Stimulated activated effector memory CD8-positive, alpha-beta T cell treated with anti-CD3 and anti-CD28 coated beads, Interleukin-12 subunit alpha, Interleukin-12 subunit beta, amount 100 ng/mL, for 72 hours (primary cell): ENCODE measurements around the gene CWF19L2.
"Not testable (repeated sequence)": the region's sequence is repeated elsewhere in the genome, so short reads cannot be mapped to it uniquely, and the experiment has no call there.

Experiments used
- ATAC-seq: fragments of 150-1000 bp; cut with Tn5 transposase; 2 replicates; pipeline ENCODE4 v1.10.0; 2021
- DNase-seq, 2 donors: peaks; one replicate each; pipeline ENCODE4 v3.0.0; 2021 to 2022; ENCODE audit warnings: low spot score in 2 of 2
- H3K27ac Mint-ChIP-seq: one replicate; pipeline ENCODE4 v1.8.0; 2022; ENCODE audit warnings: mild to moderate bottlenecking, mixed read lengths
- H3K36me3 Mint-ChIP-seq: one replicate; pipeline ENCODE4 v1.8.0; 2022; ENCODE audit warnings: mild to moderate bottlenecking, mixed read lengths
- H3K4me1 Mint-ChIP-seq: one replicate; pipeline ENCODE4 v1.8.0; 2022; ENCODE audit warnings: mixed read lengths
- H3K4me3 Mint-ChIP-seq: one replicate; pipeline ENCODE4 v1.8.0; 2022; ENCODE audit warnings: mild to moderate bottlenecking, mixed read lengths
- H3K9me3 Mint-ChIP-seq: one replicate; pipeline ENCODE4 v1.8.0; 2022; ENCODE audit warnings: mixed read lengths

Gene CWF19L2

GRCh38 chr11:107466275-107466866 lies 8.7 kb upstream of the CWF19L2 start:
- not testable (repeated sequence) for H3K9me3 Mint-ChIP-seq, H3K36me3 Mint-ChIP-seq, H3K4me3 Mint-ChIP-seq, DNase-seq, H3K27ac Mint-ChIP-seq, H3K4me1 Mint-ChIP-seq, ATAC-seq

GRCh38 chr11:107457205-107457557 lies 444 bp downstream of the CWF19L2 start:
- H3K9me3 Mint-ChIP-seq = no peaks in the 10 kb centered on the region
- DNase-seq (no peak), ATAC-seq (peak; percentile 62)

GRCh38 chr11:107453594-107454286 lies 3.9 kb downstream of the CWF19L2 start:
- no peak for DNase-seq
- Mint-ChIP-seq H3K9me3 (no peaks in the 10 kb centered on the region), H3K4me1 (peaks cover 30% of the 10 kb centered on the region), H3K36me3 (peaks cover 72% of the 10 kb centered on the region), H3K27ac (peak overlapping the region; percentile 30), H3K4me3 (no peak overlapping the region)
- no peak for ATAC-seq

More at GRCh38 chr11:107457205-107457557, 444 bp downstream of the CWF19L2 start:
- peak overlapping the region; percentile 86 for H3K4me3 Mint-ChIP-seq
- H3K27ac Mint-ChIP-seq = peak overlapping the region; percentile 94
- peaks cover 27% of the 10 kb centered on the region for H3K4me1 Mint-ChIP-seq
- peaks cover 40% of the 10 kb centered on the region for H3K36me3 Mint-ChIP-seq

- Mint-ChIP-seq H3K4me1 (peaks cover 31% of the 10 kb centered on the region), H3K36me3 (peaks cover 89% of the 10 kb centered on the region), H3K4me3 (no peak overlapping the region), H3K27ac (peak overlapping the region; percentile 26), H3K9me3 (no peaks in the 10 kb centered on the region)
- DNase-seq = no peak
- ATAC-seq = no peak
Measured at GRCh38 chr11:107446822-107447431, 10.7 kb downstream of the CWF19L2 start.

- no peak for DNase-seq
- no peak overlapping the region for H3K4me3 Mint-ChIP-seq
- H3K9me3 Mint-ChIP-seq = no peaks in the 10 kb centered on the region
- peaks cover 92% of the 10 kb centered on the region for H3K36me3 Mint-ChIP-seq
- peaks cover 22% of the 10 kb centered on the region for H3K4me1 Mint-ChIP-seq
- H3K27ac Mint-ChIP-seq = no peak overlapping the region
- ATAC-seq = no peak
Measured at GRCh38 chr11:107442715-107443215, 14.9 kb downstream of the CWF19L2 start.

GRCh38 chr11:107439586-107440167 lies 17.9 kb downstream of the CWF19L2 start:
- ATAC-seq (no peak), DNase-seq (no peak)
- Mint-ChIP-seq H3K4me1 (peaks cover 11% of the 10 kb centered on the region), H3K4me3 (no peak overlapping the region), H3K36me3 (peaks cover 74% of the 10 kb centered on the region), H3K27ac (peak overlapping the region; percentile 27), H3K9me3 (no peaks in the 10 kb centered on the region)

- no peak for DNase-seq
Measured at GRCh38 chr11:107438148-107438547, 19.5 kb downstream of the CWF19L2 start.

GRCh38 chr11:107430525-107430924 lies 27.1 kb downstream of the CWF19L2 start:
- Mint-ChIP-seq H3K4me1 (peaks cover 6% of the 10 kb centered on the region), H3K36me3 (peaks cover 69% of the 10 kb centered on the region), H3K9me3 (no peaks in the 10 kb centered on the region), H3K4me3 (no peak overlapping the region), H3K27ac (no peak overlapping the region)
- ATAC-seq (no peak), DNase-seq (no peak)

More at GRCh38 chr11:107438148-107438547, 19.5 kb downstream of the CWF19L2 start:
- Mint-ChIP-seq H3K9me3 (no peaks in the 10 kb centered on the region), H3K4me3 (no peak overlapping the region), H3K4me1 (no peaks in the 10 kb centered on the region), H3K27ac (no peak overlapping the region), H3K36me3 (peaks cover 69% of the 10 kb centered on the region)
- ATAC-seq = no peak

- ATAC-seq = no peak
- no peak overlapping the region for H3K4me3 Mint-ChIP-seq
- no peak for DNase-seq
- H3K4me1 Mint-ChIP-seq = peaks cover 6% of the 10 kb centered on the region
- no peaks in the 10 kb centered on the region for H3K9me3 Mint-ChIP-seq
- peaks cover 61% of the 10 kb centered on the region for H3K36me3 Mint-ChIP-seq
- H3K27ac Mint-ChIP-seq = no peak overlapping the region
Measured at GRCh38 chr11:107427569-107428180, 29.9 kb downstream of the CWF19L2 start.

GRCh38 chr11:107413352-107413751 lies 44.3 kb downstream of the CWF19L2 start:
- no peaks in the 10 kb centered on the region for H3K4me1 Mint-ChIP-seq
- no peak overlapping the region for H3K4me3 Mint-ChIP-seq
- peak overlapping the region; percentile 46 for H3K27ac Mint-ChIP-seq
- DNase-seq = no peak
- no peak for ATAC-seq
- H3K9me3 Mint-ChIP-seq = no peaks in the 10 kb centered on the region
- H3K36me3 Mint-ChIP-seq = peaks cover 62% of the 10 kb centered on the region

GRCh38 chr11:107408762-107409211 lies 48.8 kb downstream of the CWF19L2 start:
- ATAC-seq (no peak), DNase-seq (no peak)
- H3K27ac Mint-ChIP-seq = no peak overlapping the region
- H3K4me3 Mint-ChIP-seq = no peak overlapping the region
- peaks cover 33% of the 10 kb centered on the region for H3K36me3 Mint-ChIP-seq
- H3K4me1 Mint-ChIP-seq = no peaks in the 10 kb centered on the region
- H3K9me3 Mint-ChIP-seq = peaks cover under 1% of the 10 kb centered on the region

- no peak for DNase-seq
- H3K4me1 Mint-ChIP-seq = peaks cover 5% of the 10 kb centered on the region
- ATAC-seq = no peak
- H3K4me3 Mint-ChIP-seq = no peak overlapping the region
- H3K27ac Mint-ChIP-seq = no peak overlapping the region
- peaks cover 8% of the 10 kb centered on the region for H3K9me3 Mint-ChIP-seq
- H3K36me3 Mint-ChIP-seq = peaks cover 29% of the 10 kb centered on the region
Measured at GRCh38 chr11:107405260-107405659, 52.4 kb downstream of the CWF19L2 start.

- not testable (repeated sequence) for H3K27ac Mint-ChIP-seq, H3K4me1 Mint-ChIP-seq, H3K4me3 Mint-ChIP-seq, H3K9me3 Mint-ChIP-seq, ATAC-seq, DNase-seq
- peaks cover 28% of the 10 kb centered on the region for H3K36me3 Mint-ChIP-seq
Measured at GRCh38 chr11:107401131-107401530, 56.5 kb downstream of the CWF19L2 start.

- H3K27ac Mint-ChIP-seq = no peak overlapping the region
- peaks cover 33% of the 10 kb centered on the region for H3K36me3 Mint-ChIP-seq
- no peaks in the 10 kb centered on the region for H3K9me3 Mint-ChIP-seq
Measured at GRCh38 chr11:107397357-107397756, 60.3 kb downstream of the CWF19L2 start.

GRCh38 chr11:107392611-107393010 lies 65.0 kb downstream of the CWF19L2 start:
- no peaks in the 10 kb centered on the region for H3K9me3 Mint-ChIP-seq
- H3K4me1 Mint-ChIP-seq = peaks cover 5% of the 10 kb centered on the region
- no peak for DNase-seq
- no peak overlapping the region for H3K27ac Mint-ChIP-seq
- H3K4me3 Mint-ChIP-seq = no peak overlapping the region
- no peak for ATAC-seq
- peaks cover 56% of the 10 kb centered on the region for H3K36me3 Mint-ChIP-seq

More at GRCh38 chr11:107397357-107397756, 60.3 kb downstream of the CWF19L2 start:
- H3K4me1 Mint-ChIP-seq = peaks cover 5% of the 10 kb centered on the region
- ATAC-seq (no peak), DNase-seq (no peak)
- H3K4me3 Mint-ChIP-seq = no peak overlapping the region
